Subcutaneous adipose tissue (tissue), 4 donors: ENCODE data around the gene VWCE. TPM values are rescaled to one million over a fixed set of nuclear protein-coding genes. Genes with fewer than 3 reads are reported as not detected.

Experiments
- total RNA-seq, 4 donors: library from RNA; depleted of rRNA; stranded (reverse); fragments of >200 nt; gene quantifications; one replicate each; pipeline ENCODE4 v1.1.0, GENCODE V29; 2016

Gene VWCE
- total RNA-seq, 4 donors from 2014 or later: 1.0 to 3.9 (median 2.2) TPM

Other genes with a start within 250 kb of the VWCE start
- 1 to 10 TPM in 3 of 4 donors, not detected in 1; 1.2 to 2.0 (median 1.3) TPM for gene CD5, start 192.8 kb downstream of the VWCE start, total RNA-seq
- 10 to 100 TPM in 1 of 4 donors, 1 to 10 TPM in 3; 6.7 to 10.9 (median 8.8) TPM for gene VPS37C, start 133.9 kb downstream of the VWCE start, total RNA-seq
- 10 to 100 TPM in 2 of 4 donors, 1 to 10 TPM in 1, not detected in 1; 4.4 to 46.1 (median 45.4) TPM for gene PGA3, start 91.8 kb downstream of the VWCE start, total RNA-seq
- 10 to 100 TPM in 2 of 4 donors, 1 to 10 TPM in 2; 1.3 to 44.5 (median 24.4) TPM for gene PGA4, start 73.0 kb downstream of the VWCE start, total RNA-seq
- gene PGA5, start 54.1 kb downstream of the VWCE start, total RNA-seq: 10 to 100 TPM in 1 of 4 donors, 1 to 10 TPM in 2, under 1 TPM in 1; 0.51 to 11.7 (median 2.4) TPM
- 100 to 1,000 TPM; 105 to 144 (median 127) TPM for gene DDB1, start 37.8 kb upstream of the VWCE start, total RNA-seq
- gene TKFC, start 37.9 kb upstream of the VWCE start, total RNA-seq: 10 to 100 TPM in 3 of 4 donors, 1 to 10 TPM in 1; 9.3 to 24.1 (median 15.5) TPM
- 10 to 100 TPM; 22.0 to 43.0 (median 34.2) TPM for gene CYB561A3, start 66.6 kb upstream of the VWCE start, total RNA-seq
- 10 to 100 TPM; 18.5 to 55.8 (median 22.3) TPM for gene TMEM138, start 67.1 kb upstream of the VWCE start, total RNA-seq
- 10 to 100 TPM in 3 of 4 donors, 1 to 10 TPM in 1; 6.8 to 14.4 (median 13.4) TPM for gene TMEM216, start 97.3 kb upstream of the VWCE start, total RNA-seq
- 10 to 100 TPM; 33.0 to 49.5 (median 40.5) TPM for gene CPSF7, start 134.7 kb upstream of the VWCE start, total RNA-seq
- gene SDHAF2, start 134.8 kb upstream of the VWCE start, total RNA-seq: 10 to 100 TPM; 30.0 to 46.2 (median 33.9) TPM
- gene LRRC10B, start 213.4 kb upstream of the VWCE start, total RNA-seq: 1 to 10 TPM in 2 of 4 donors, under 1 TPM in 1, not detected in 1; 0.22 to 1.7 (median 1.6) TPM